Panc1 (cell line): Measurements from ENCODE around the gene DIP2C. TPM values are rescaled to one million over a fixed set of nuclear protein-coding genes. Genes with fewer than 3 reads are reported as not detected.

ENCODE experiments used
- ATAC-seq: fragments of 200-7000 bp; cut with Tn5 transposase; 2 replicates; pipeline ENCODE4 v1.9.1; 2020; ENCODE audit warnings: mild to moderate bottlenecking, moderate library complexity
- BruUV-seq: library from RNA; stranded (reverse); fragments of 400-500 nt; replicated peaks from 2 replicates; lab custom pipeline; 2021; lab: Mats Ljungman, UMichigan
- CTCF ChIA-PET: fragments of 300-600 bp; sonication (Branson Sonifier 250); formaldehyde crosslinking; loops from one replicate; lab custom pipeline; 2022; ENCODE audit warnings: antibody characterized with exemption; lab: Charles Lee
- POLR2A ChIA-PET: fragments of 300-600 bp; sonication (Branson Sonifier 250); formaldehyde crosslinking; loops from one replicate; lab custom pipeline; 2022; ENCODE audit warnings: antibody characterized with exemption; lab: Charles Lee
- DNase-seq: peaks from one replicate; pipeline ENCODE4 v3.0.0-alpha.2; 2010; ENCODE audit warnings: low read depth, low spot score
- H3K27ac ChIP-seq: 2 replicates; pipeline ENCODE4 v1.5.1; 2011; ENCODE audit warnings: mild to moderate bottlenecking, low read length, inconsistent platforms
- H3K27me3 ChIP-seq: fragments of 200-500 bp; sonication (Bioruptor generic); 2 replicates; pipeline ENCODE4 v1.6.0; 2014; ENCODE audit warnings: low read length, inconsistent platforms; ENCODE audit not compliant: control insufficient read depth, insufficient read depth
- H3K36me3 ChIP-seq: fragments of 200-500 bp; sonication (Bioruptor generic); 2 replicates; pipeline ENCODE4 v1.5.1; 2014; ENCODE audit warnings: inconsistent platforms, mild to moderate bottlenecking, low read length, moderate library complexity; ENCODE audit not compliant: control insufficient read depth, insufficient read depth
- H3K4me1 ChIP-seq: 2 replicates; pipeline ENCODE4 v1.5.1; 2011; ENCODE audit warnings: inconsistent platforms, mild to moderate bottlenecking, low read length, moderate library complexity; ENCODE audit not compliant: control insufficient read depth, insufficient read depth
- H3K4me3 ChIP-seq, 2 experiments: 2 replicates each; pipeline ENCODE4 v1.5.1; 2011 to 2012; ENCODE audit warnings: low read depth in 2 of 2, low read length in 2 of 2, mild to moderate bottlenecking in 2 of 2, inconsistent platforms in 1 of 2, moderate library complexity in 1 of 2
- H3K9me3 ChIP-seq: fragments of 200-500 bp; sonication (Bioruptor generic); 2 replicates; pipeline ENCODE4 v1.5.1; 2014; ENCODE audit warnings: low read depth, mild to moderate bottlenecking, inconsistent platforms, low read length, moderate library complexity; ENCODE audit not compliant: control insufficient read depth, insufficient read depth
- POLR2AphosphoS5 ChIP-seq: IDR thresholded peaks from 2 replicates; pipeline ENCODE4 v1.6.1; 2012; ENCODE audit warnings: mild to moderate bottlenecking, low read depth, low read length, moderate library complexity
- SIN3A ChIP-seq: IDR thresholded peaks from 2 replicates; pipeline ENCODE4 v1.6.1; 2012; ENCODE audit warnings: low read depth, mild to moderate bottlenecking, low read length, moderate library complexity, borderline replicate concordance; ENCODE audit not compliant: insufficient read depth
- TCF7L2 ChIP-seq: IDR thresholded peaks from 2 replicates; pipeline ENCODE4 v1.6.1; 2011; ENCODE audit warnings: mild to moderate bottlenecking, low read depth, low read length, inconsistent platforms
- in situ Hi-C: cut with HindIII; loops from 2 replicates; pipeline ENCODE4 v1.10.0; 2016; ENCODE audit warnings: low sequenced_read_pairs, low pct_unique_long_range_greater_than_20kb
- intact Hi-C: fragments of 100-400 bp; cut with micrococcal nuclease; formaldehyde crosslinking; loops from one replicate; pipeline ENCODE4 v1.10.0; 2022; ENCODE audit not compliant: unreplicated experiment
- total RNA-seq: library from RNA; stranded (reverse); gene quantifications from one replicate; pipeline ENCODE4 v1.2.1, GENCODE V29; 2021; ENCODE audit not compliant: unreplicated experiment
- TF ChIP-seq, protein P1 (sequence below), 2 experiments: IDR thresholded peaks; 2 replicates each; pipeline ENCODE4 v1.6.1; 2011 to 2012; ENCODE audit warnings: low read depth in 2 of 2, control low read depth in 1 of 2, low read length in 1 of 2, mild to moderate bottlenecking in 1 of 2, moderate library complexity in 1 of 2; ENCODE audit not compliant: insufficient read depth in 1 of 2
- TF ChIP-seq, protein P2 (sequence below): fragments of 450-650 bp; IDR thresholded peaks from 2 replicates; pipeline ENCODE4 v1.5.1; 2017; ENCODE audit warnings: mild to moderate bottlenecking

DIP2C gene
- total RNA-seq, 1 experiment from 2014 or later: 13.2 TPM

DNA sequence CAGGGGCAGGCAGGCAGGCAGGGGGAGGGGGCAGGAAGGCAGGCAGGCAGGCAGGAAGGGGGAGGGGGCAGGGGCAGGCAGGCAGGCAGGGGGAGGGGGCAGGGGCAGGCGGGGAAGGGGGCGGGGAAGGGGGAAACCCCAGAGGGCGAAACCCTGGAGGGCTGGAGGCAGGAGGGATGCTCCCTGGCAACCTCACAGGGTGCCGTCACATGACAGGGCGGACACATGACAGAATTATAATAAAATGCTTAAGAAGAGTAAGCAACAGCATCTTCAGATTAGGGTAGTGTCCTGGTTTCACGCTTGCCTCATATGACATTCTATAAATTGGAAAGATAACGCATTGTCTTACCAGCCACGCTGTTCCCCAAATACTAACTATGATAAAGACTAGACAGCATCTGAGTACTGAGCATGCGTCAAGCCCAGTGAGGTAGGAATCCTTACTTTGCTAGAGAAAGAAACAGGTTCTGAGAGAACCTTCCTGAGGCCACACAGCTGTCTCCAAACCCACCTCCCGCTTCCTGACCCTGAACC, 131.6 kb downstream of the DIP2C start:
- ATAC-seq: no peak
- Histone ChIP-seq H3K9me3 (no peaks in the 10 kb centered on the region), H3K36me3 (no peaks in the 10 kb centered on the region), H3K27me3 (no peaks in the 10 kb centered on the region), H3K27ac (no peak overlapping the region), H3K4me3 (no peak overlapping the region), H3K4me1 (peaks cover 7% of the 10 kb centered on the region)
- TF ChIP-seq TCF7L2 (no peak), POLR2AphosphoS5 (no peak), SIN3A (no peak)
- TF ChIP-seq, protein P1, sequence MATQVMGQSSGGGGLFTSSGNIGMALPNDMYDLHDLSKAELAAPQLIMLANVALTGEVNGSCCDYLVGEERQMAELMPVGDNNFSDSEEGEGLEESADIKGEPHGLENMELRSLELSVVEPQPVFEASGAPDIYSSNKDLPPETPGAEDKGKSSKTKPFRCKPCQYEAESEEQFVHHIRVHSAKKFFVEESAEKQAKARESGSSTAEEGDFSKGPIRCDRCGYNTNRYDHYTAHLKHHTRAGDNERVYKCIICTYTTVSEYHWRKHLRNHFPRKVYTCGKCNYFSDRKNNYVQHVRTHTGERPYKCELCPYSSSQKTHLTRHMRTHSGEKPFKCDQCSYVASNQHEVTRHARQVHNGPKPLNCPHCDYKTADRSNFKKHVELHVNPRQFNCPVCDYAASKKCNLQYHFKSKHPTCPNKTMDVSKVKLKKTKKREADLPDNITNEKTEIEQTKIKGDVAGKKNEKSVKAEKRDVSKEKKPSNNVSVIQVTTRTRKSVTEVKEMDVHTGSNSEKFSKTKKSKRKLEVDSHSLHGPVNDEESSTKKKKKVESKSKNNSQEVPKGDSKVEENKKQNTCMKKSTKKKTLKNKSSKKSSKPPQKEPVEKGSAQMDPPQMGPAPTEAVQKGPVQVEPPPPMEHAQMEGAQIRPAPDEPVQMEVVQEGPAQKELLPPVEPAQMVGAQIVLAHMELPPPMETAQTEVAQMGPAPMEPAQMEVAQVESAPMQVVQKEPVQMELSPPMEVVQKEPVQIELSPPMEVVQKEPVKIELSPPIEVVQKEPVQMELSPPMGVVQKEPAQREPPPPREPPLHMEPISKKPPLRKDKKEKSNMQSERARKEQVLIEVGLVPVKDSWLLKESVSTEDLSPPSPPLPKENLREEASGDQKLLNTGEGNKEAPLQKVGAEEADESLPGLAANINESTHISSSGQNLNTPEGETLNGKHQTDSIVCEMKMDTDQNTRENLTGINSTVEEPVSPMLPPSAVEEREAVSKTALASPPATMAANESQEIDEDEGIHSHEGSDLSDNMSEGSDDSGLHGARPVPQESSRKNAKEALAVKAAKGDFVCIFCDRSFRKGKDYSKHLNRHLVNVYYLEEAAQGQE (IDR thresholded peaks at IDR 0.05; ENCODE audit: insufficient read depth in 1 of 2, low read depth in 2 of 2, low read length in 1 of 2): no peak
- TF ChIP-seq, protein P2, sequence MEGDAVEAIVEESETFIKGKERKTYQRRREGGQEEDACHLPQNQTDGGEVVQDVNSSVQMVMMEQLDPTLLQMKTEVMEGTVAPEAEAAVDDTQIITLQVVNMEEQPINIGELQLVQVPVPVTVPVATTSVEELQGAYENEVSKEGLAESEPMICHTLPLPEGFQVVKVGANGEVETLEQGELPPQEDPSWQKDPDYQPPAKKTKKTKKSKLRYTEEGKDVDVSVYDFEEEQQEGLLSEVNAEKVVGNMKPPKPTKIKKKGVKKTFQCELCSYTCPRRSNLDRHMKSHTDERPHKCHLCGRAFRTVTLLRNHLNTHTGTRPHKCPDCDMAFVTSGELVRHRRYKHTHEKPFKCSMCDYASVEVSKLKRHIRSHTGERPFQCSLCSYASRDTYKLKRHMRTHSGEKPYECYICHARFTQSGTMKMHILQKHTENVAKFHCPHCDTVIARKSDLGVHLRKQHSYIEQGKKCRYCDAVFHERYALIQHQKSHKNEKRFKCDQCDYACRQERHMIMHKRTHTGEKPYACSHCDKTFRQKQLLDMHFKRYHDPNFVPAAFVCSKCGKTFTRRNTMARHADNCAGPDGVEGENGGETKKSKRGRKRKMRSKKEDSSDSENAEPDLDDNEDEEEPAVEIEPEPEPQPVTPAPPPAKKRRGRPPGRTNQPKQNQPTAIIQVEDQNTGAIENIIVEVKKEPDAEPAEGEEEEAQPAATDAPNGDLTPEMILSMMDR: no peak
- no peak for DNase-seq
- no TSS peak for BruUV-seq
- ChIA-PET POLR2A (no interaction called here), CTCF (no interaction called here)
- in situ Hi-C loops (no loop called here), intact Hi-C loops (no loop called here)

DNA sequence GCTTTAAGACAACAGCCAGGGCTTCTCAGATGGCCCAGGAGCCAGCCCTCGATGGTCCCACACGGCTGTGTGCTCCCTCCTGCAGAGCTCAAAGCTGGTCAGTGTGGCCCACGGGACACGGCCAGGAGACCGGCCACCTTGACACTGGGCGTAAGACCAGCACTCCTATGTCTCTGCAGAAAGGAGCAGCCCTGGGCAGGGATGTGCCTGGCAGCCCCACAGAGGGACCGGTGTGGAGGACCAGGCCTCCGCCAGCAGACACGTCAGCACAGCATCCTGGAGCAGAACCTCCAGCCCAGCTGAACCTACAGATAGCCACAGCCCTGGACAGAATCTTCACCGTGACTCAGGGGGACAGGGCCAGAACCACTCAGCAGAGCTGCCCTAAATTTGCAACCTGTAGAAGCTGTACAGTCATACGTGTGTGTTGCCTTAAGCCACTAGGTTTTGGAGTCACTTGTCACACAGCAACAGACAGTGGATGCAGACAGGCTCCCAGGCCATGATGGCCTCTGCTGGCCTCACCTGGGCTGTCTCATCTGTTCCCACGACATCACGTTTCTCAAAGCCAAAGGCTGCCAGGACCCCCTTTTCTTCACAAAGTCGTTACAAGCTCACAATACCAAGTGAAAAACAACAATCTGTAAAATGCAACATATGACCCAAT, 132.4 kb downstream of the DIP2C start:
- ChIA-PET CTCF (no interaction called here), POLR2A (no interaction called here)
- H3K9me3 ChIP-seq: no peaks in the 10 kb centered on the region
- no peak overlapping the region for H3K4me3 ChIP-seq
- in situ Hi-C loops: no loop called here
- H3K4me1 ChIP-seq: peaks cover 7% of the 10 kb centered on the region
- no peaks in the 10 kb centered on the region for H3K27me3 ChIP-seq
- no TSS peak for BruUV-seq
- ATAC-seq (no peak), DNase-seq (no peak)
- TF ChIP-seq SIN3A (no peak), TCF7L2 (no peak), POLR2AphosphoS5 (no peak)
- TF ChIP-seq, protein P1 (IDR thresholded peaks at IDR 0.05; ENCODE audit: insufficient read depth in 1 of 2, low read depth in 2 of 2, low read length in 1 of 2): no peak
- TF ChIP-seq, protein P2: no peak
- no peaks in the 10 kb centered on the region for H3K36me3 ChIP-seq
- no peak overlapping the region for H3K27ac ChIP-seq
- intact Hi-C loops: no loop called here
